ENCODE results near the gene HSD11B2. TPM values are rescaled to one million over a fixed set of nuclear protein-coding genes. Genes with fewer than 3 reads are reported as not detected.

Gene HSD11B2
- total RNA-seq, 1 donor from 2014 or later = 0.81 TPM

DNA sequence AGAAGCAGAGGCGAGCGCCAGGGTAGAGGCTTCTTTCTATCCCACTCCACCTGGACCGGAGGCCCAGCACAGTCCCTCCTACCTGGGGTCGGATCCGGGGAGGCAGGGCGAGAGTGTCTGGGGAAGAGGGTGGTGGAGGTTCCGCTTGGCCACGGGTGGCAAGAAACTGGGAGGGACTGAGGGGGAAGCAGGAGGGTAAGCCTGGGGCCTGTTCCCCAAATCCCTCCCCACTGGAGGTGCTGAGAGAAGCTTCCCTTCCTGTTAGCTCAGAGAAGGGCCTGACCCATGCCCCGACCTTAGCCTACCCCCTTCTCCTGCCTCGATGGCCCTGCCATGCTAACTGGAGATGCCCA, 35.8 kb upstream of the HSD11B2 start:
- intact Hi-C loops (cut with DNase I) = loop anchor here (5.0 to 10.0 kb wide), 2 partner anchors 133 to 450 kb away; no protein-coding TSS in a partner anchor
- ATAC-seq = no peak
- no peak for DNase-seq (ENCODE audit: missing footprints)

DNA sequence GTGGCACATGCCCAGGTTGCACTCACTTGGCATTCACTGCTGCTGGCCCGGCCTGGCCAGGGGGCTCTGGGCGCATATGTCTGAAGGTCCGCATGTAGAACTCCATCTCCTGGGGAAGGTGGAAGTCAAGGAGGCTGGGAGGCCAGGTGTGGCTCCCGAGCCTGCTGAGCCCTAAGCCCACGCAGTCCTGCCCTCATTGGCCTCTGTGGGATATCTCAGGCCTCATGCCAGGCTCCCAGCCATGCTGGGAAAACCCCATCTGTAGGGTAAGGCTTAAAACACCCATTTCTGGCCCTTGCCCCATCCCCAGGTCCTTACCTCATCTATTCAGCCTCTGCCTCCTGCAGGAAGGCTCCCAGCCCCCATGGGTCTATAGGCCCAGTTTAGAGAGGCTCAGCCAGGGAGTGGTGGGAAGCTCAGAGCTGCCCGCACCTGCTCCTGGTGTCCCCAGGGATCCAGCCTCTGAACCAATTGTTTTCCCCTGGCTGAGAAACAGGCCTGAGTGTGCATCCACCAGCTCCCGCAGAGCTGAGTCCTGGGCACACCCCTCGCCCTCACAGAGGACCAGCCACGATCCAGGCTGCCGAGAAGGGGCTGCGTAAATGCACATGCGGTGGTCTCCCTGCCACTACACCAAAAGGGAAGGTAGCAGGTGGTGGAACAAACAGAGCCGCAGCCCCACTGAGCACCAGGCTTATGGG, 35.3 kb upstream of the HSD11B2 start:
- ATAC-seq (no peak), DNase-seq (ENCODE audit: missing footprints) (no peak)
- intact Hi-C loops (cut with DNase I) = loop anchor here (5.0 to 10.0 kb wide), 2 partner anchors 133 to 451 kb away; no protein-coding TSS in a partner anchor

DNA sequence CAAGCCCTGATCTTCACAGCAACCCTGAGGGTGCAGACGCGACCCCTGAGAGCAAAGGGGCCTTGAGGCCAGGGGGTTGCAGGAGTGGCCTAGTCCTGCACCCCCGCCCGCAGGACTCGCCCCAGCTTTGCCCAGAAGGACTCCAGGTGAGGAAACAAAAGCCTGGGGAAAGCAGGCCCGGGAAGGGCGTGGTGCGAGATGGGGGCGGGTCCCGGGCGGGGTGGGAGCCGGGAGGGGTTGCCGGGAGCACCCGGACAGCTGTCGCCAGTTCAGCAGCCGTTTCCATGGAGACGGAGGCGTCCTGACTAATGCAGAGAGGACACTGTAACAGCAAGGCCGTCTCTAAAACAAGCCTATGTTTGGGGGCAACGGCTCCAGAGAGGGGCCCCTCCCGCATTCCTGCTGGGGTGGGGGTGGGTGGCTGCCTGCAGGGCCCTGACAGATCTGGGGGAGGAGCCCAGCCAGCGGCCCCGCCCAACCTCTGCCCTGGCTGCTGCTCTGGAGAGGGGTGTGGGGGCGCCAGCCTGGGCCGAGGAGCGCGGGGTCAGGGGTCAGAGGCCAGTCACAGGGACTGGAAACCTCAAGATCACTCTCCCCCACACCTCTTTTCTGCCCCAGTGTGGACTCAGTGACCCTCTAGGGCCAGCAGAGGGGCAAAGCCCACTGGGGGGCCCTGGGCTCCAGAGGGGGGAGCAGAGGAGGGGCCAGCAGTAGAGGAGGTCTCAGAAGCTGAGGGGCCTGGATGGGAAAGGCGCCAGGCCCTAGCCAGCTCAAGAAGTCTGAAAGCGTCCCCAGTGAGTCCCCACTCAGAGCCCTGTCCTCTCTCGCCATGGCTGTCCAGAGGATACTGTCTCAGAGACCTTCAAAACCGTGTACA, 34.5 kb upstream of the HSD11B2 start:
- intact Hi-C loops (cut with DNase I) = loop anchor here (5.0 to 10.0 kb wide), 2 partner anchors 134 to 452 kb away; no protein-coding TSS in a partner anchor
- DNase-seq (ENCODE audit: missing footprints) (peak; percentile 85), ATAC-seq (peak; percentile 38)

DNA sequence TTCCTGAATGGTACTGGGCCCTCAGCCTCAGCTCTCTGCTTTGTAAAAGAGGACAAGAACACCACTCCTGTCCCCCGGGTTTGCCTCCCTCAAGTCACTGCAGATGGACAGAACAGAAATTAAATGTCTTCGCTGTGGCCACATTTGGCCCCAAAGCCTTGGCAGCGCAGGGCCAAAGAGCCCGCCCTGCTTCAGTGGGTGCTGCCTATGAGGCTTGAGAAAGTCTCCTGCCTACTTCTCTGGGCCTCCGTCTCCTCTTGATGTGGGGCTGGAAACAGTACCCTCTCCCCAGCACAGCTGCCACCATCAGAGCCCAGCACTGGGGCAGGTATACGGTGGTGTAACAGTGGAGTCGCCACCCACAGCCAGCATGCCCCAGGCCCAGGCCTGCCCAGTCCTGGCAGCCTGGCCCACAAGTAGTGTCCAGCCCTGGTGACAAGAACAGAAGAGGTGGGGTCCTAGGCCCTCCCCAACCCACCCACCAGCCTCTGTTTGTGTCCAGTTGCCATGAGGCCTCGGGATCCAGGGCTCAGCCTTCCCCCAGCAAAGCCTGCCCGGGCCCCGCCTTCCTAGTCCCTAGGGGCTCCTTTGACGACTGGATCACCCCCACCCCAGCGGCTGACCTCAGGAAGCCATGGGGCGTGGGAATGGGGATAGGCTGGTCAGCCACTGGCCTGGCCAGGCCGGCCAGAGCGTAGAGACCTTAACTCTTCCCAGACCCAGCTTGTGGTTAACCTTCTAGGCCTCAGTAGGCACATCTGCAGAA, 33.7 kb upstream of the HSD11B2 start:
- intact Hi-C loops (cut with DNase I) = loop anchor here (5.0 to 10.0 kb wide), 2 partner anchors 135 to 452 kb away; no protein-coding TSS in a partner anchor
- ATAC-seq = peak; percentile 17
- peak; percentile 66 for DNase-seq (ENCODE audit: missing footprints)

DNA sequence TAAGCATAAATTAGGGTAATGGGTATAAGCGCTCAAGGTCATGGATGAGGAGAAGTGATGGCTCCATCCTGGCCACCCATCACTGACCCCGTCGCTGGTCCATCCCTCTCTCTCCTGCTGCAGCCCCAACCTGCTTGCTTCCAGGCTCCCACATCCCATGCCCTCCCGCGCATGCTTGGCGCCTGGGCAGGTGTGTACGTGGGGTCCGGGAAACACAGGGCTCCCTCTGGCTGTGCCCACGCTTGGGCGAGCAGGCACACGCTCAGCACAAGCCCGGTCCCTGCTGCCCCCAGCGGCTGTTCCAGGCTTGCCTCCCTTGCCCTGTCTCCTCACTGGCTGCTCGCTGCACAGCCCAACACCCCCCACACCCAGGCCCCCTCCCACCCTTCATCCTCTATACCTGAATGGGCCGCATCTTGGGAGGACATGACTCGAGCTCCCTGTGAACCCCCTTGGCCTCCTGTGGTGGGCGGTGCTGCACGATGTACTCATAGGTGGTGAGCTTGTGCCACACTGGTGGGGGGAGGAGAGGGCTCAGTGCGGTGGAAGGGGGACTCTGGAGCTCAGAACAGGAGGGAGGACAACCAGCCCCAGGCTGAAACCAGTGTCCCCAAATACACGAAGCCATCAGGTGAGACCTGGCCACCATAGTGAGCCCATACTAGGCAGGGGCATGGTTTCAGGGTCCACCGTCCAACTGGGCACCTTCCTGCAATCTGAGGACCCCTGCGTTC, 32.9 kb upstream of the HSD11B2 start:
- DNase-seq (ENCODE audit: missing footprints) (peak; percentile 60), ATAC-seq (no peak)
- intact Hi-C loops (cut with DNase I) = loop anchor here (5.0 to 10.0 kb wide), 2 partner anchors 136 to 453 kb away; no protein-coding TSS in a partner anchor

DNA sequence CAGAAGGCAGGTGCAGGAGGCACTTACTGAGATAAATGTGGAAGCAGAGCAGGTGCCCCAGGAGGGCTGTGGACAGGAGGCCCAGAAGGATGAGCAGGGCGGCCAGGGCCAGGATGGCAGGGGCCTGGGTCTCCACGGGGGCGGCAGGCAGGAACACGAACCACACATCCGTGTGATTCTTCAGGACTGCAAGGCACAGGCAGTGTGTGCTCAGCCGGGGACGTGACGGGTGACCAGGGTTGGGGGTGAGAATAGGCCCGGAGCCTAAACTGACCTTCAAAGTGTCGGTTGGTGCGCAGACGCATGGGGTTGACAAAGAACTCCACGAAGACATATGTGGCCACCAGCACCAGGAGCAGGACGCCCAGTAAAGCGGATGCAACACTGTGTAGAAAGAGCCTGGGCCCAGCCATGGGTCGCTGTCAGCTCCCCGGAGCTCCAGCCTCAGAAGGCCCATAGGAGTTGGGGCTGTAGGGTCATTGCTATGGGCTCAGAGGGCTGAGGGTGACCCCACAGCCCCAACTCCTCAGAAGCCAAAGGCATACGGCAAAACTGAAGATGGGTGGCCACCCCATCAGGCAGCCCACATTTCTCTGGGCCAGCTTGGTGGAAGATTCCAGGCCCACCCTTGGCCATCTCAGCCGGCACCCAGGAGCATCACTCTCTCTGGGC, 32.2 kb upstream of the HSD11B2 start:
- intact Hi-C loops (cut with DNase I) = loop anchor here (5.0 to 10.0 kb wide), 2 partner anchors 136 to 454 kb away; no protein-coding TSS in a partner anchor
- ATAC-seq (no peak), DNase-seq (ENCODE audit: missing footprints) (peak; percentile 51)

DNA sequence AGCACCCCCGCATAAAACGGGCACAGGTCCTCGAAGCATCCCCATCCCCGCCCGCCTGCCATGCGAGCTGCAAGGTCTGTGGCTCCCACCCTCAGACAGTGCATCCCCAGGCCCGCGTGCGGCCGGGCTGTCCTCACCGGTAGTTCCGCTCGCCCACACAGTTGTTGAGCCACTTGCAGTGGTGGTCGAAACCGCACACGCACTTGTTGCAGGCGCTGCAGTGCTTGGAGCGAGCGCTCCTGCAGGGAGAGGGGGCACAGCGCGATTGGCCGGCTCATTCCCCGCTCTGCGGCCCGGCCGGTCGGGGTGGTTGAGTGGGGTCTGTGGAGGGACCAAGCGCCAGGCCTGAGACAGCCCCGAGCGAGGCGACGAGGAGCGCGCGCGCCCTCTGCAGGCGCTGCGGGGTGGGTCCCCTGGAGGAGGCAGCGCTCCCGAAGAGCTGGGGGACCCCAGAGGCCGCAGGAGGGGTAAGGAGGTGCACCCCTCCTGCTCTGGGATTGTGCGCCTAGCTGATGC, 31.6 kb upstream of the HSD11B2 start:
- DNase-seq (ENCODE audit: missing footprints) = no peak

DNA sequence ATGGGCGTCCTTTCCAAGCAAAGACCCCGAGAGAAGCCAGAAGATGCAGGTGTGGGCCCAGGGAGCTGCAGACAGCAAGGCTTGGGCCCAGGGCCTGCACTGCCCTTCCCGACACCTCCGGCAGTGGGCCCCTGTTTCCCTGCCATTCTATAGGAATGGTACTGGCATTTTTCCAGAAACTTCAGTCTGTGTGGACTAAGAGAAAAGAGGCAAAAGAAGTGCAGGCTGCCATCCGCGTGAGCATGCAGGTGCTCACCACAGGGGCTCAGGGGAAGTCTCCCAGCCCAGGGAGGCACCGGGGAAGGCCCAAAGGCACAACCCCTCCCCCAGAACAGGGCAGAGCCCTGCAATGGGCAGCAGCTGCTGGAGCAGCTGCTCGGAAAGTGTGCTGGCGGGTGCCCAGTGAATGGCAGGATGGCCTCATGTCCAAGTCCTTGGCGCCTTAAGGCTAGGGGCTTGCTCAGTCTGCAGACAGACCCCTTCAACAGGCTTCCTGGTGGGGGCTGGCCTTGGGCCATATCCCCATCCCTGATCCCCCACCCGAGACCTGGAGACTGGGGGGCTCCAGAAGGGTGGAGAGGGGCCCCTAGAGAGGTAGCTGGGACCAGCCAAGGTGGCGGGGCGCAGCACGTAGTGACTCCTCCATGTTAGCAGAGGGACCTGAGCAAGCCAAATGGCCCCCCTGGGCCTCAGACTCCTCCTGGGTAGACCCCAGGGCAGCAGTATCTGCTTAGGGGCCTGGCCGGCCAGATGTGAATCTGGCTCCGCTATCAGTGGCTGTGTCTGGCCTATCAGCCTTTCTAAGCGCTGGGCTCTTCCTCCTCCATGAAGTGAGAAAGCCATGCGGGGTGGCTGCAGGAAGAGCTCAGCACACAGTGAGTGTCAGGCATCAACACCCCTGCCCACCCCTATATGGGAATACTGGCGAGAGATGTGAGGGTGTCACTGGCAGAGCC, 30.9 kb upstream of the HSD11B2 start:
- DNase-seq (ENCODE audit: missing footprints) = no peak
- no peak for ATAC-seq
- intact Hi-C loops (cut with DNase I) = loop anchor here (5.0 to 10.0 kb wide), 2 partner anchors 138 to 455 kb away; no protein-coding TSS in a partner anchor

More for the DNA sequence above, 31.6 kb upstream of the HSD11B2 start:
- ATAC-seq = peak; percentile 53
- intact Hi-C loops (cut with DNase I) = loop anchor here (5.0 to 10.0 kb wide), 2 partner anchors 137 to 454 kb away; no protein-coding TSS in a partner anchor

DNA sequence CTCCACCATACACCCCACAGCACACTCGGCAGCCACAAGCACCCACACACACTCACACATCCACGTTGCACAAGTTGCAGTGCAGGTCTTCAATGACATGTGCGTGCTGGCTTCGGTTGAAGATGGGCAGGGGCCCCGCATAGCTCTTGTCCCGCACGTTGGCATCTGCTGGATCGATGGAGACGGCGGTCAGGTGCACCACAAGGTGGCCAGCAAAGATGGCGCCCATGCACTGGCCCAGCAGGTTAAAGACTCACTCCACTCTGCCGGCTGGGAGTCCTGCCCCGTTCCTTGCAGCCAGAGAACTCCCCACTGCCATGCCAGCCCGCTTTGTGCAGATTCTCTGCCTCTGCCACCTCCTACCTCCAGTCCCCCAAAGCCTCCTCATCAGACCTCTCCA, 30.0 kb upstream of the HSD11B2 start:
- intact Hi-C loops (cut with DNase I) = no loop called here
- ATAC-seq (no peak), DNase-seq (ENCODE audit: missing footprints) (no peak)

DNA sequence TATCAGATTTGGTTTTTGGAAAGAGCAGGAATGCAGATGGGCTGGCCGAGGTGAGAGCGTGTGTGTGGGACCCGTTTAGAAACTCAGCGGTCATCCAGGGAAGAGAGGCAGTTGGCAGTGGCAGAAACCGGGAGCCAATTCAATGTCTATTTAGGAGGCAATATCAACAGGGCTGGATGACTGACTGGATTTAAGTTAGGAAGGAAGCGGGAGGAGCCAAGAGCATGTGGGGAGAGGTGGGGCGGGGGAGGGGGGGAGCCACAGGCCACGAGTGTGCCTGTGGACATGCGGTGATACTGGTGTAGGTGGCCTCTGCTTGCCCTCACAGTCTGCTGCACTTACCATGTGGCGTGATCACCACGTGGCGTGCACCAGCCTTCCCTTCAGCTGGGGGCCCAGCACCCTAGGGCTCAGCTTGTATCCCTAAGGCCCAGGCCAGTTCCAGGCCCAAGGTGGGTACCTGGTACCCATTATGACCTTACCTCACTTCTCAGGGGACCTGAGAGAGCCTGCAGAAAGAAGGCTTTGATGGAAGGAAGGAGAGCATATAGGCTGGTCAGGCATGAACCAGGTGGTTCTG, 26.9 kb upstream of the HSD11B2 start:
- ATAC-seq = no peak
- intact Hi-C loops (cut with DNase I) = no loop called here
- no peak for DNase-seq (ENCODE audit: missing footprints)

DNA sequence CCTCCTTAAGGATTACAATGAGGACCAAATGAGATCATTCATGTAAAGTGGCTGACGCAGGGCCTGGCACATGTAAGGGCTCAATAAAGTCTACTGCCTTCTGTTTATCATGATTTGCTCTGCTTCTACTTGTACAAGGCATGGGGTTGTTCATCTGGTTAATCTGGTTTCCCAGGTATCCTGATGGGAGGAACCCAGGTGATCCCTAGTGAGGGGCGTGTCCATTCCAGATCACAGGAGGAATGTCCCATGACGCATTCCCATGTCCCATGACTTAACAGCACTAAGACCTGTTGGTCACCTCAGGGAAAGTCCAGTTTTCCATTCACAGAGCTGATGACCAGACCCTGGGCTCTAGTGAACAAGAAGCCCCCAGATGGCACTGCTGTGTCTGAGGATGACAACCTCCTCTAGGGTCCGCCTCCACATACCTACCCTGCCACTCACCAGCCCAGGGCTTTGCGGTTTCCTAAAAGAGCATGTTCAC, 26.1 kb upstream of the HSD11B2 start:
- ATAC-seq (no peak), DNase-seq (ENCODE audit: missing footprints) (no peak)
- intact Hi-C loops (cut with DNase I) = no loop called here

DNA sequence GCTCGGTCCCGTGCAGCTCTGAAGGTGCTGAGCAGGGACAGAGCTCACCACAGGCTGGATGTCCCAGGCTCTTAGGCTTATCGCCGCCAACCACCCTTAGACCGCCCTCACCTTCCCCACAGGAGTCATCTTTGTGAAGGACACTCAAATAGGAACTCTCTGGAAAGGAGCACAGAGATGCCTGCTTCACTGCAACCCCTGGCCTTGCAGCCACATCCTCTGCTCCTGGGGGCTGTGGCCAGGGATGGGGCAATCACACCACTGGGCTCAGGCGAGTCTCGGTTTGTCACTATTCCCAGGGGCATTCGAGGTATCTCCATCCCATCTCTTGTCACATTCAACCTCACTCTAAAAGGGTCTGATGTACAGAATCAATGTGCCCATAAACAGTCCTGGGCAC, 25.6 kb upstream of the HSD11B2 start:
- ATAC-seq (no peak), DNase-seq (ENCODE audit: missing footprints) (no peak)
- intact Hi-C loops (cut with DNase I) = no loop called here

DNA sequence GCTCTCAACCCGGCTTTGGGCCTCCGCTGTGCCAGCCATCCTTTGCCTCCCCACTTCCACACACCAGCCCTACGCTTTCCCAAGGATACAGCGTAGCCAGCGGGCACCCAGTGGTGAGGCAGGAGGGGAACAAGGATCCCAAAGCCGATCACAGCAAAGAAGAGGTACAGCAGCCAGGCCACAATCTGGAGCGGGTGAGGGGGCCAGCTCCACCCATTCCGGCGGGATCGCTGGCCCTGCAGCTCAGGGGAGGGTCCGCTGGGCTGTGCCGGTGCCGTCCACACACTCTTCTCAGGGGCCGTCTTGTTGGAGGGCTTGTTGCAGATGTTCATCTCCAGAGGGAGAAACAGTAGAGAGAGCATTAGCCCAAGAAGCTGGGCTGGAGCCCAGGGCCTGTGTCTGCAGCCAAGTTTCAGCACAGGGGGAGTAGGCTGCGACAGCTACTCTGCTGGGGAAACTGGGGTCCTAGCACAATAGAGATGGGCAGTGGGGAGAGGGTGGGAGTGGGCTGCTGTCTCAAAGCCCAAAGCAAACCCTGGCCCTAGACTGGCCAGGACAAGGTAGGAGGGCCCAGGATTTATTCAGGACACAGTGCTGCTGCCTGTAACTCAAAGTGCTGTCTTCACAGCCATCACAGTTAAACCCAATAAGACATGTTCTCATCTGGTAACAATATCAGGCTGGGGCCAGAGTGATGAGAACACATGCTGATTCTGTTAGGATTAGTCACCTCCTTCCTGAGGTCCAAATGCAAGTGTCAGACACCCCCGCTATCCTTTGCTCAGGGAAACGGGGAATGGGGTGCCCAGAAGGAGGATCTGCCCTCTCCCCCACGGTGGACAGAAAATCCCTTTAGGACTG, 24.6 kb upstream of the HSD11B2 start:
- intact Hi-C loops (cut with DNase I) = no loop called here
- DNase-seq (ENCODE audit: missing footprints) (no peak), ATAC-seq (peak; percentile 75)

DNA sequence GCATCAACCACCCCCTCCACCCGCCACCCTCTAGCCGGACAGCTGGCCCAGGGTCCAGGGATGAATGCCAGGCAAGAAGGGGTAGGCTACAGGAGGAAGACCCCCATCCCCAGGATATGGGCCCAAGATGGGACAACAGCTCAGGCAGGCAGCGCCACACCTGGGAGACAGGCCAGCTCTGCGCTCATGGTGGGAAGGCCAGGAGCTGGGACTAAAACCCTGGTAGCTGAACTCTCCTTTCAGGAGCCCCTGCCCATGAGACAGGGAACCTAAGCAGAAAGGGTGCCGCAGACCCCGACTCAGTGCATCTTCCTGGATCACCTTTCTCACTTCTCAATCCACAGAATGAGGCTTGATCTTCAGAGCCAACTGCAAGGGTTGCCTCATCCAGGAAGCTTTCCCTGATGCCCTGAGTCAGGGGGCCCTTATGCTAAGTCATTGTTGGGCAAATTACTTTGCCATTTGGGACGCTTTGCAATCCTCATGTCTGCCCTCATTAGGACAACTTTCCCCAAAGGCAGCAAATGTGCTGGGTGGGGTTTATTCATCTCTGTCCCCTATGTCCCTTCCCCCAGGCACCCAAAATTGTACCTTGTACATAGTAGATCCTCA, 23.6 kb upstream of the HSD11B2 start:
- no peak for ATAC-seq
- intact Hi-C loops (cut with DNase I) = no loop called here

More for the DNA sequence above, 23.6 kb upstream of the HSD11B2 start:
- DNase-seq (ENCODE audit: missing footprints) = no peak
